H1 (cell line): ENCODE results near the gene POU2F2. TPM values are rescaled to one million over a fixed set of nuclear protein-coding genes. Genes with fewer than 3 reads are reported as not detected.

Experiments
- CTCF ChIA-PET: fragments of 300-600 bp; sonication (Branson Sonifier 250); formaldehyde crosslinking; loops from one replicate; lab custom pipeline; 2021; ENCODE audit not compliant: partially characterized antibody; lab: Charles Lee
- POLR2A ChIA-PET: fragments of 300-600 bp; sonication (Branson Sonifier 250); formaldehyde crosslinking; loops from one replicate; lab custom pipeline; 2021; ENCODE audit warnings: inconsistent platforms; ENCODE audit not compliant: partially characterized antibody; lab: Charles Lee
- DNase-seq, 2 experiments: peaks; one replicate each; pipeline versions ENCODE4 v3.0.0 to v3.0.0-alpha.2; 2010 to 2022; ENCODE audit warnings: low spot score in 2 of 2, low read depth in 1 of 2, mixed read lengths in 1 of 2
- FAIRE-seq: peaks from 2 replicates; lab custom pipeline; 2011; peaks lifted over from hg19 to GRCh38; lab: Jason Lieb, UNC
- H2AFZ ChIP-seq: 2 replicates; pipeline ENCODE4 v1.8.1; 2012; ENCODE audit warnings: low read length, inconsistent platforms
- H2AK5ac ChIP-seq: 2 replicates; pipeline ENCODE4 v1.6.1; 2013; ENCODE audit warnings: low read depth, low read length
- H2BK120ac ChIP-seq: replicated peaks from 2 replicates; pipeline ENCODE3; 2013; ENCODE audit warnings: low read depth, low read length, inconsistent platforms
- H2BK12ac ChIP-seq: 2 replicates; pipeline ENCODE4 v1.6.1; 2013; ENCODE audit warnings: low read depth, low read length
- H2BK15ac ChIP-seq: 2 replicates; pipeline ENCODE4 v1.6.1; 2013; ENCODE audit warnings: low read length
- H2BK20ac ChIP-seq: 2 replicates; pipeline ENCODE4 v1.6.1; 2013; ENCODE audit warnings: low read length
- H2BK5ac ChIP-seq: 2 replicates; pipeline ENCODE4 v1.6.1; 2013; ENCODE audit warnings: low read depth, low read length
- H3K14ac ChIP-seq: 2 replicates; pipeline ENCODE4 v1.6.1; 2013; ENCODE audit warnings: inconsistent platforms; ENCODE audit not compliant: insufficient read length
- H3K18ac ChIP-seq: 2 replicates; pipeline ENCODE4 v1.6.1; 2013; ENCODE audit warnings: low read length; ENCODE audit errors: extremely low read depth
- H3K23ac ChIP-seq: 2 replicates; pipeline ENCODE4 v1.6.1; 2013; ENCODE audit warnings: inconsistent platforms; ENCODE audit not compliant: insufficient read length
- H3K23me2 ChIP-seq: 2 replicates; pipeline ENCODE4 v1.6.1; 2013; ENCODE audit warnings: low read depth, low read length
- H3K27ac ChIP-seq: 2 replicates; pipeline ENCODE4 v1.6.1; 2011; ENCODE audit warnings: low read depth, low read length, inconsistent platforms
- H3K27me3 ChIP-seq, 4 experiments: replicated peaks in 1 of 4; 1 replicate in 1 of 4; 2 replicates in 3 of 4; pipeline versions ENCODE4 v1.6.1 to v1.8.1; 2011 to 2013; ENCODE audit warnings: low read length in 3 of 4, mild to moderate bottlenecking in 3 of 4, inconsistent platforms in 2 of 4, mixed read lengths in 2 of 4, moderate library complexity in 1 of 4; ENCODE audit not compliant: control insufficient read depth in 3 of 4, insufficient read depth in 3 of 4; ENCODE audit errors: extremely low read depth in 1 of 4
- H3K36me3 ChIP-seq, 4 experiments: 2 replicates each; pipeline versions ENCODE4 v1.6.1 to v1.8.1; 2011 to 2013; ENCODE audit warnings: mild to moderate bottlenecking in 4 of 4, low read length in 3 of 4, moderate library complexity in 2 of 4, control low read depth in 1 of 4, inconsistent platforms in 1 of 4; ENCODE audit not compliant: insufficient read depth in 4 of 4, control insufficient read depth in 2 of 4
- H3K4ac ChIP-seq: replicated peaks from 2 replicates; pipeline ENCODE3; 2013; ENCODE audit warnings: low read length, low read depth, mixed read lengths, inconsistent platforms; ENCODE audit not compliant: insufficient read length
- H3K4me1 ChIP-seq, 4 experiments: replicated peaks in 1 of 4; 1 replicate in 1 of 4; 2 replicates in 3 of 4; pipeline versions ENCODE4 v1.6.1 to v1.8.1; 2011 to 2013; ENCODE audit warnings: low read length in 3 of 4, inconsistent platforms in 2 of 4, mixed read lengths in 1 of 4; ENCODE audit not compliant: insufficient read depth in 4 of 4, control insufficient read depth in 3 of 4
- H3K4me2 ChIP-seq, 2 experiments: 2 replicates each; pipeline versions ENCODE4 v1.6.1 to v1.8.1; 2011 to 2013; ENCODE audit warnings: low read depth in 2 of 2, low read length in 2 of 2, control low read depth in 1 of 2, inconsistent platforms in 1 of 2, mild to moderate bottlenecking in 1 of 2; ENCODE audit not compliant: insufficient read depth in 1 of 2
- H3K4me3 ChIP-seq, 4 experiments: fragments of 200-600, 300-600 bp in 1 of 4; sonication (generic), shearing (Covaris generic), sonication (Bioruptor Twin) in 1 of 4; 2 replicates each; pipeline versions ENCODE4 v1.5.1 to v1.8.1; 2011 to 2016; ENCODE audit warnings: low read length in 4 of 4, low read depth in 3 of 4, control low read depth in 2 of 4, inconsistent platforms in 2 of 4, mild to moderate bottlenecking in 2 of 4, mixed read lengths in 1 of 4, moderate library complexity in 1 of 4; ENCODE audit not compliant: insufficient read depth in 2 of 4; ENCODE audit errors: extremely low read depth in 1 of 4
- H3K56ac ChIP-seq: replicated peaks from 2 replicates; pipeline ENCODE3; 2013; ENCODE audit warnings: low read depth, mild to moderate bottlenecking, mixed read lengths, low read length, inconsistent platforms; ENCODE audit not compliant: insufficient read length
- H3K79me1 ChIP-seq: 2 replicates; pipeline ENCODE4 v1.6.1; 2013; ENCODE audit warnings: low read depth, low read length, control low read depth
- H3K79me2 ChIP-seq, 2 experiments: 2 replicates each; pipeline versions ENCODE4 v1.6.1 to v1.8.1; 2012 to 2013; ENCODE audit warnings: low read length in 2 of 2, mild to moderate bottlenecking in 2 of 2, inconsistent platforms in 1 of 2; ENCODE audit not compliant: insufficient read depth in 2 of 2, control insufficient read depth in 1 of 2
- H3K9ac ChIP-seq, 4 experiments: replicated peaks in 1 of 4; 1 replicate in 1 of 4; 2 replicates in 3 of 4; pipeline versions ENCODE4 v1.6.1 to v1.8.1; 2011 to 2013; ENCODE audit warnings: low read depth in 3 of 4, low read length in 3 of 4, control low read depth in 2 of 4, mild to moderate bottlenecking in 2 of 4, moderate library complexity in 2 of 4, inconsistent platforms in 1 of 4; ENCODE audit errors: extremely low read depth in 1 of 4
- H3K9me3 ChIP-seq, 2 experiments: 2 replicates each; pipeline versions ENCODE4 v1.6.1 to v1.8.1; 2012 to 2013; ENCODE audit warnings: mild to moderate bottlenecking in 2 of 2, moderate library complexity in 2 of 2, control low read depth in 1 of 2, inconsistent platforms in 1 of 2, low read depth in 1 of 2, low read length in 1 of 2, mixed read lengths in 1 of 2; ENCODE audit not compliant: insufficient read depth in 2 of 2
- H4K20me1 ChIP-seq, 2 experiments: replicated peaks in 1 of 2; 2 replicates each; pipeline versions ENCODE3 to v1.8.1; 2011 to 2013; ENCODE audit warnings: inconsistent platforms in 2 of 2, low read length in 2 of 2, mild to moderate bottlenecking in 1 of 2; ENCODE audit not compliant: insufficient read depth in 2 of 2, control insufficient read depth in 1 of 2
- H4K5ac ChIP-seq: 2 replicates; pipeline ENCODE4 v1.6.1; 2013; ENCODE audit warnings: low read length, low read depth, mixed read lengths, inconsistent platforms; ENCODE audit not compliant: insufficient read length
- H4K8ac ChIP-seq: 2 replicates; pipeline ENCODE4 v1.8.0; 2013; ENCODE audit warnings: mild to moderate bottlenecking, moderate library complexity, low read length, inconsistent platforms; ENCODE audit not compliant: insufficient read depth; ENCODE audit errors: extremely low read depth
- H4K91ac ChIP-seq: replicated peaks from 2 replicates; pipeline ENCODE3; 2013; ENCODE audit warnings: low read length, mixed read lengths, inconsistent platforms; ENCODE audit not compliant: insufficient read length
- ASH2L ChIP-seq: fragments of 200-600, 300-600 bp; sonication (generic); IDR thresholded peaks from one replicate; pipeline ENCODE4 v1.7.1; 2017; ENCODE audit warnings: low read length
- BCL11A ChIP-seq, 2 experiments: IDR thresholded peaks; one replicate each; pipeline ENCODE4 v1.6.1; 2011; ENCODE audit warnings: low read depth in 2 of 2, low read length in 2 of 2, mild to moderate bottlenecking in 2 of 2
- BRCA1 ChIP-seq: IDR thresholded peaks from 2 replicates; pipeline ENCODE4 v1.6.1; 2012; ENCODE audit warnings: low read depth, low read length, improper control_type of control experiment
- CBX5 ChIP-seq: fragments of 300-800, 300-1000 bp; sonication (generic); IDR thresholded peaks from 2 replicates; pipeline ENCODE4 v1.7.1; 2016; ENCODE audit warnings: antibody characterized with exemption, low read length, low read depth
- EGR1 ChIP-seq: IDR thresholded peaks from 2 replicates; pipeline ENCODE4 v1.6.1; 2011; ENCODE audit warnings: low read depth, low read length, borderline replicate concordance
- EZH2 ChIP-seq: fragments of 200-600 bp; sonication (generic); IDR thresholded peaks from 2 replicates; pipeline ENCODE4 v1.7.1; 2012; ENCODE audit warnings: low read depth, mild to moderate bottlenecking, moderate library complexity, low read length, inconsistent platforms; ENCODE audit not compliant: severe bottlenecking
- FOSL1 ChIP-seq: IDR thresholded peaks from 2 replicates; pipeline ENCODE4 v1.6.1; 2011; ENCODE audit warnings: mild to moderate bottlenecking, low read depth, low read length, moderate library complexity; ENCODE audit not compliant: insufficient read depth
- GABPA ChIP-seq: IDR thresholded peaks from 2 replicates; pipeline ENCODE4 v1.6.1; 2011; ENCODE audit warnings: mild to moderate bottlenecking, low read length, moderate library complexity, borderline replicate concordance; ENCODE audit not compliant: insufficient read depth
- HDAC2 ChIP-seq, 2 experiments: fragments of 300-600 bp in 1 of 2; sonication (generic) in 1 of 2; IDR thresholded peaks; 2 replicates each; pipeline ENCODE4 v1.6.1; 2011 to 2012; ENCODE audit warnings: low read depth in 2 of 2, low read length in 2 of 2, mild to moderate bottlenecking in 2 of 2, moderate library complexity in 2 of 2, borderline replicate concordance in 1 of 2, inconsistent platforms in 1 of 2
- NRF1 ChIP-seq: IDR thresholded peaks from 2 replicates; pipeline ENCODE4 v1.6.1; 2011; ENCODE audit warnings: mild to moderate bottlenecking, low read depth, low read length, improper control_type of control experiment
- RBBP5 ChIP-seq: IDR thresholded peaks from 2 replicates; pipeline ENCODE4 v1.7.1; 2012; ENCODE audit warnings: low read depth, mild to moderate bottlenecking, inconsistent platforms, low read length, moderate library complexity, borderline replicate concordance
- RFX5 ChIP-seq: IDR thresholded peaks from 2 replicates; pipeline ENCODE4 v1.6.1; 2011; ENCODE audit warnings: low read depth, low read length, improper control_type of control experiment, borderline replicate concordance
- SAP30 ChIP-seq: fragments of 300-600 bp; sonication (generic); IDR thresholded peaks from 2 replicates; pipeline ENCODE4 v1.7.1; 2012; ENCODE audit warnings: low read length, moderate library complexity, mild to moderate bottlenecking, inconsistent platforms; ENCODE audit not compliant: insufficient read depth, insufficient replicate concordance
- WGBS, 2 experiments: shearing (Covaris generic) in 1 of 2; methylation state at CpG; one replicate each; pipeline versions ENCODE4 v1.1.6 to v1.1.7; 2013 to 2015; ENCODE audit warnings: low lambda C conversion rate in 2 of 2, mixed read lengths in 2 of 2, inconsistent platforms in 1 of 2, low coverage in 1 of 2, missing lambda C conversion rate in 1 of 2; ENCODE audit not compliant: insufficient replicate concordance in 2 of 2, insufficient coverage in 1 of 2, insufficient read length in 1 of 2; ENCODE audit errors: extremely low coverage in 1 of 2, missing lambda C conversion rate in 1 of 2; 5-methylcytosine and 5-hydroxymethylcytosine counted together
- polyA plus RNA-seq, 7 experiments: library from polyadenylated mRNA; depleted of rRNA in 3 of 7; stranded (reverse) in 5 of 7; unstranded in 2 of 7; fragments of >200 nt in 5 of 7; fragments of 200-250 nt in 2 of 7; gene quantifications; 1 replicate in 5 of 7; 2 replicates in 1 of 7; 4 replicates in 1 of 7; pipeline versions ENCODE4 v1.2.1 to v1.2.3, GENCODE V29; 2011 to 2013; ENCODE audit warnings: missing spikeins in 2 of 7, mixed read lengths in 2 of 7
- total RNA-seq: library from RNA; stranded (reverse); fragmentation: NEBNext Ultra II Directional; extraction: Animal tissue kit (Norgen Biotek cat#: 25700); gene quantifications from 2 replicates; pipeline ENCODE4 v1.2.1, GENCODE V29; 2021

POU2F2 gene
- total and polyA plus RNA-seq, 2 of the 8 experiments (the other 6 are each of a cell fraction or from before 2014, with no cell fraction given) = 5.0 to 6.1 TPM

DNA sequence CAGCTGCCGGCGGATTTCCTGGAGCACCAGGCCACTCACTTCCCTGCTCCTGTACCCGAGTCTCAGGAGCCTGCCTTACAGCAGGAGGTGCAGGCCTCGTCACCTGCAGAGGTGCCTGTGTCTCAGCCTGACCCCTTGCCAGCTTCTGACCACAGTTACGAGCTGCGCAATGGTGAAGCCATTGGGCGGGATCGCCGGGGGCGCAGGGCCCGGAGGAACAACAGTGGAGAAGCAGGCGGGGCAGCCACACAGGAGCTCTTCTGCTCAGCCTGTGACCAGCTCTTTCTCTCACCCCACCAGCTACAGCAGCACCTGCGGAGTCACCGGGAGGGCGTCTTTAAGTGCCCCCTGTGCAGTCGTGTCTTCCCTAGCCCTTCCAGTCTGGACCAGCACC lies 53.0 kb downstream of the POU2F2 start:
- ChIA-PET POLR2A (interaction anchor here (0.7 to 4.1 kb wide), 5 partner anchors 9 to 20 kb away, joined by 3 to 13 read pairs (median 4); partner anchors contain the start of gene GRIK5), CTCF (interaction anchor here (0.9 to 2.8 kb wide), 7 partner anchors 15 to 105 kb away, joined by 3 to 12 read pairs (median 3); no protein-coding TSS in a partner anchor)
- no peak overlapping the region for H4K5ac ChIP-seq
- no peaks in the 10 kb centered on the region for H3K27me3 ChIP-seq
- H3K4me1 ChIP-seq = peaks cover 0 to 4% (median 2%) of the 10 kb centered on the region in 4 experiments; a peak in 5 of 7 replicates
- H2BK120ac ChIP-seq = no peak overlapping the region
- no peak overlapping the region for H2BK5ac ChIP-seq
- H3K14ac ChIP-seq = no peak overlapping the region
- no peak overlapping the region for H2BK12ac ChIP-seq
- no peak overlapping the region for H3K56ac ChIP-seq
- H2BK20ac ChIP-seq = no peak overlapping the region
- no peak overlapping the region for H3K18ac ChIP-seq
- H3K36me3 ChIP-seq = peaks cover 17 to 38% (median 35%) of the 10 kb centered on the region in 4 experiments; a peak in 7 of 8 replicates
- no peak overlapping the region; the same call in none of the 2 replicates for H4K8ac ChIP-seq
- peaks cover 21% of the 10 kb centered on the region for H3K23me2 ChIP-seq
- FAIRE-seq (no peak), DNase-seq (no peak)
- H2AK5ac ChIP-seq = no peak overlapping the region
- peaks cover 22 to 41% of the 10 kb centered on the region in 2 experiments for H3K79me2 ChIP-seq
- H2AFZ ChIP-seq = no peak overlapping the region
- TF ChIP-seq FOSL1 (no peak), BRCA1 (no peak), NRF1 (no peak), EZH2 (no peak), ASH2L (no peak), GABPA (no peak), RFX5 (no peak), BCL11A (IDR thresholded peaks at IDR 0.05; ENCODE audit: low read depth in 2 of 2, low read length in 2 of 2) (no peak), EGR1 (no peak), RBBP5 (no peak), CBX5 (no peak), HDAC2 (IDR thresholded peaks at IDR 0.05; ENCODE audit: borderline replicate concordance in 1 of 2, low read depth in 2 of 2, low read length in 2 of 2) (no peak), SAP30 (no peak)
- H3K79me1 ChIP-seq = peaks cover 17% of the 10 kb centered on the region
- H3K4ac ChIP-seq = no peak overlapping the region
- WGBS, 2 experiments = 93% methylated on average over 16 of the region's 16 CpGs; no CpG with 5 or more reads in 1 of the 2 experiments
- H4K91ac ChIP-seq = no peak overlapping the region
- H3K23ac ChIP-seq = no peak overlapping the region
- no peak overlapping the region for H3K4me2 ChIP-seq
- no peak overlapping the region for H3K4me3 ChIP-seq
- peaks cover 28 to 49% of the 10 kb centered on the region in 2 experiments for H4K20me1 ChIP-seq
- no peak overlapping the region for H2BK15ac ChIP-seq
- no peak overlapping the region for H3K27ac ChIP-seq
- no peaks in the 10 kb centered on the region for H3K9me3 ChIP-seq
- no peak overlapping the region for H3K9ac ChIP-seq
